ENCODE results near the gene CBY3. TPM values are rescaled to one million over a fixed set of nuclear protein-coding genes. Genes with fewer than 3 reads are reported as not detected.

Gene CBY3
- total RNA-seq, 2 donors from 2014 or later: not detected

Other genes with a start within 250 kb of the CBY3 start
- gene RUFY1, start 130.5 kb downstream of the CBY3 start, total RNA-seq: 100 to 1,000 TPM in 1 of 2 donors, 10 to 100 TPM in 1; 45.5 to 122 TPM
- gene HNRNPH1, start 57.4 kb downstream of the CBY3 start, total RNA-seq: 1,000 to 10,000 TPM; 1,923 to 1,994 TPM
- gene CANX, start 17.9 kb upstream of the CBY3 start, total RNA-seq: 100 to 1,000 TPM; 235 to 238 TPM
- 10 to 100 TPM; 28.4 to 33.2 TPM for gene MAML1, start 51.8 kb upstream of the CBY3 start, total RNA-seq
- gene LTC4S, start 113.0 kb upstream of the CBY3 start, total RNA-seq: 1 to 10 TPM; 6.4 to 6.8 TPM
- gene MGAT4B, start 125.8 kb upstream of the CBY3 start, total RNA-seq: 100 to 1,000 TPM; 137 to 168 TPM
- 100 to 1,000 TPM; 446 to 548 TPM for gene SQSTM1, start 139.9 kb upstream of the CBY3 start, total RNA-seq
- 10 to 100 TPM; 32.5 to 36.8 TPM for gene MRNIP, start 177.8 kb upstream of the CBY3 start, total RNA-seq
- 10 to 100 TPM; 61.6 to 74.1 TPM for gene TBC1D9B, start 226.9 kb upstream of the CBY3 start, total RNA-seq